Measurements from ENCODE around the gene DLL4.
A peak's percentile ranks its signal among the peaks of the same experiment; 100 is the strongest.

The DLL4 gene

GRCh38 chr15:40928821-40929659, at the start of gene DLL4:
Gene DLL4 (plus strand): TSS chr15:40929340. CDS start chr15:40929669, 329 bp downstream.
- DNase-seq, result peak; percentile 41

- DNase-seq, result no peak
Measured at GRCh38 chr15:40879609-40880008, 49.5 kb upstream of the DLL4 start.

DNA sequence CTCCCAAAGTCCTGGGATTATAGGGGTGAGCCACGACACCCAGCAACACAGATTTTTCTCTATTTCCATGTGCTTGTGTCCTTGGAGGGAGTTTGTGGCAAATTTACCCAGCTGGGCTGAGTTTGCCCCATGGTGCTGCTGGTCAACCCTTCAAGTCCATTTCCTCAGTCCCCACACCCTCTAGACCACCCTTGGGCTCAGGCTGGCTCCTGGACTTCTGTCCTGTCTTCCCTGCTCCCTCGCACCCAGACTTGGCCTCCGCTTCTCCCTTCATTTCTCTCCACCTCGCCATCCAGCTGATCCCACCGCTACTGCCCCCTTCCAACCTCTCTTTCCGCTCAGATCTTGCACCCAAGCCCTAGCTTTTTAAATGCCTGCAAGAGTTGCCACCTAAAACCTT, 47.8 kb upstream of the DLL4 start:
- no peak for DNase-seq

DNA sequence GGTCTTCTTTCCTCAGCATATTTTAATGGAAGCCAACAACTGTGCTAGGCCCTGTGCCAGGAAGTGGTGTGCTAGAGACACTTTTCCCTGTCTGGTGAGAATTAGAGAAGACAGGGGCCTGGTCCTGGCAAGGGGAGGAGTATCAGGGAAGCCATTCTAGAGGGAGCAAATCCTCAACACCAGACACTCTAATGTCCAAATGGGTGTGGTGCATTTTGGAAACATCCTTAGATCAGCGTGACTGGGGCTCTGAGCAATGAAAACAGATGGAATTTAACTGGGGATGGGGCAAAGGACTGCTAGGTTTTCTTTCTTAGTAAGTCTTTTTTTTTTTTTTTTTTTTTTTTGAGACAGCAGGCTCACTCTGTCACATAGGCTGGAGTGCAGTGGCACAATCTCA, 42.6 kb upstream of the DLL4 start:
- DNase-seq, result no peak

DNA sequence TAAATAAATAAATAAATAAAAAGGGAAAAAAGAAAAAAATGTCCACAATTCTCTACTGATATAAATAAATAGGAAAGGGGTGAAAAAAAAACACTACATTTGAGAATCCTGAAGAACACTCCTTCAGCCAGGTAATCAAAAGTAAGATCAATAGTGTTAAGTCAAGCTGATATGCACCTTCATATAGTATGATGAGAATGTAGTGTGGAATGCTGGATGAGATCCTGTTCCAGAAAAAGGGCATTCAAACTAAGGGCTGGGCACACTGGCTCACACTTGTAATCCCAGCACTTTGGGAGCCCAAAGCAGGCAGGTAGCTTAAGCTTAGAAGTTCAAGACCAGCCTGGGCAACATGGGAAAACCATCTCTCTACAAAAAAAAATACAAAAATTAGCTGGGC, 40.0 kb upstream of the DLL4 start:
- no peak for DNase-seq

DNA sequence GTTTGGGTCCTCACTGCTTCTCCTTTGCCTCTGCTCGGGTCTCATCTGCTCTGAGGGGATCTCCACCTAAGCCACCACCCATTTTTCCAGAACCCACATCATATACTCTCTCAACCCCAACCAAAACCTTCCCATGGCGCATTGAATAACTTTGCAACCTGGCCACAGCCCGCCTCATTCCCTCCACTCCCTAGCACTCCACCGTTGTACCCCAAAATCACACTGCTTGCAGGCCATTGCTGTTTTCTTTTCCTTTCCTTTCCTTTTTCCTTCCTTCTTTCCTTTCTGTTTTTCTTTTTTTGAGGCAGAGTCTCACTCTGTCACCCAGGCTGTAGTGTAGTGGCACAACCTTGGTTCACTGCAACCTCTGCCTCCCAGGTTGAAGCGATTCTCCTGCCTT, 38.0 kb upstream of the DLL4 start:
- DNase-seq, result no peak

DNA sequence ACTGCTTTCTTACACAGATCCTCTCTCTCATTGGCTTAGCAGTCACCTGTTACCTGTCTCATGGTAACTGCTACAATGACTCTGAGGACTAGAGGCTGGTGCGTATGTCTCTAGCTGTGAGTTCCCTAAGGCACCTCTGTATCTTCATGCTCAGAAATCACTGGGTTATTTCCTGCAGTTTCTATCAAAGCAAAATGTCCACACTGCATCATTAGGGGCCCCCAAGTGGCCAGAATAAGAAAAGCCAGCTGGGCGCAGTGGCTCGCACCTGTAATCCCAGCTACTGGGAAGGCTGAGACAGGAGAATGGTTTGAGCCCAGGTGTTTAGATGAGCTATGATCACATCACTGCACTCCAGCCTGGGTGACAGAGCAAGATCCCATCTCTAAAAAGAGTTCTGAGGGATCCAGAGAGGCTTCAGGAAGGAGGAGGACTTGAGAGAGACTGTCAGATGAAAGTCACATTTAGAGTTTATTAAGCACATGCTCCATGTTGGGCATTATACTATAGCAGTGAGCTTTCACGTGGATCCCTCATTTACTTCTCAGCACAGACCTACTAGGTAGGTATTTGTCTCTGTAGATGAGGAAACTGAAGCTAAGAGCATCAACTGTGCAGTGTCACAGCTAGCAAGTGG, 37.2 kb upstream of the DLL4 start:
- no peak for DNase-seq

- no peak for DNase-seq
Measured at GRCh38 chr15:40892447-40893012, 36.6 kb upstream of the DLL4 start.

GRCh38 chr15:40893019-40893670, 36.0 kb upstream of the DLL4 start:
- DNase-seq, result no peak

- DNase-seq, result peak; percentile 98
Measured at GRCh38 chr15:40893733-40894680, 35.1 kb upstream of the DLL4 start, which contains the start of gene VPS18. Gene VPS18 (plus strand): TSS chr15:40894450. CDS start chr15:40894769, 319 bp downstream.

DNA sequence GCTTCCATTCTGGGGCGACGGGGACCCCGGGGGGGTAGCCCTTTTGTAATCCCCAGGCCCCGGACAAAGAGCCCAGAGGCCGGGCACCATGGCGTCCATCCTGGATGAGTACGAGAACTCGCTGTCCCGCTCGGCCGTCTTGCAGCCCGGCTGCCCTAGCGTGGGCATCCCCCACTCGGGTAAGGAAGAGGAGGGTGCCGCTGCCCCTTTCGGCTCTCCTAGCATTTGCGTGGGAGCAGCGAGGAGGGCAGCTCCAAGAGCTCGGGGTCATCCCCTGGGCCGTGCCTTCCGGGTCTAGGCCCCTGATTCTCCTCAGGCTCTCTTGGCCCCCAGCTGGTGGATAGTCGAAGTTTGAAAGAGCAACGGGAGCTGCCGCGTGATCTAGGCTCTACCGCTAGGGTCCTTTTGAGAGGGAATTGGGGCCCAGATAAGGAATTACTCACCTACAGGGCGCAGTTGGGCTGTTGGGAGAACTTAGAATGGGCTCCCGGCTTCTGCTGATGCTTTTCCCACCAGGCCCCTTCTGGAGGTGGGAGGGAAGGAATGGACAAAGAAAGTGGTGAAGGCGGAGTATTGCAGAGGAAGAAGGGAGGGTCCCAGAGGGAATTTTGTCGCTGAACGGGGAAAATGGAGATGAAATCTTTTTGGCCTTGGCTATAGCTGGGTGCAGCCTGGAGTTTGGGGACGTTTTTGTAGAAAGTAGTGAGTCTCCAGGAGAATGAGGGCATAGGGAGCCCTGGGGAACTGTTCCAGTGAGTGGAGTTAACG, 34.3 kb upstream of the DLL4 start:
- DNase-seq, result peak; percentile 65

DNA sequence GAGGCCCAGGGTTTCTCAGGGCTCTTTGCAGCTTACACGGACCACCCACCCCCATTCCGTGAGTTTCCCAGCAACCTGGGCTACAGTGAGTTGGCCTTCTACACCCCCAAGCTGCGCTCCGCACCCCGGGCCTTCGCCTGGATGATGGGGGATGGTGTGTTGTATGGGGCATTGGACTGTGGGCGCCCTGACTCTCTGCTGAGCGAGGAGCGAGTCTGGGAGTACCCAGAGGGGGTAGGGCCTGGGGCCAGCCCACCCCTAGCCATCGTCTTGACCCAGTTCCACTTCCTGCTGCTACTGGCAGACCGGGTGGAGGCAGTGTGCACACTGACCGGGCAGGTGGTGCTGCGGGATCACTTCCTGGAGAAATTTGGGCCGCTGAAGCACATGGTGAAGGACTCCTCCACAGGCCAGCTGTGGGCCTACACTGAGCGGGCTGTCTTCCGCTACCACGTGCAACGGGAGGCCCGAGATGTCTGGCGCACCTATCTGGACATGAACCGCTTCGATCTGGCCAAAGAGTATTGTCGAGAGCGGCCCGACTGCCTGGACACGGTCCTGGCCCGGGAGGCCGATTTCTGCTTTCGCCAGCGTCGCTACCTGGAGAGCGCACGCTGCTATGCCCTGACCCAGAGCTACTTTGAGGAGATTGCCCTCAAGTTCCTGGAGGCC, 29.5 kb upstream of the DLL4 start:
- DNase-seq, result no peak

DNA sequence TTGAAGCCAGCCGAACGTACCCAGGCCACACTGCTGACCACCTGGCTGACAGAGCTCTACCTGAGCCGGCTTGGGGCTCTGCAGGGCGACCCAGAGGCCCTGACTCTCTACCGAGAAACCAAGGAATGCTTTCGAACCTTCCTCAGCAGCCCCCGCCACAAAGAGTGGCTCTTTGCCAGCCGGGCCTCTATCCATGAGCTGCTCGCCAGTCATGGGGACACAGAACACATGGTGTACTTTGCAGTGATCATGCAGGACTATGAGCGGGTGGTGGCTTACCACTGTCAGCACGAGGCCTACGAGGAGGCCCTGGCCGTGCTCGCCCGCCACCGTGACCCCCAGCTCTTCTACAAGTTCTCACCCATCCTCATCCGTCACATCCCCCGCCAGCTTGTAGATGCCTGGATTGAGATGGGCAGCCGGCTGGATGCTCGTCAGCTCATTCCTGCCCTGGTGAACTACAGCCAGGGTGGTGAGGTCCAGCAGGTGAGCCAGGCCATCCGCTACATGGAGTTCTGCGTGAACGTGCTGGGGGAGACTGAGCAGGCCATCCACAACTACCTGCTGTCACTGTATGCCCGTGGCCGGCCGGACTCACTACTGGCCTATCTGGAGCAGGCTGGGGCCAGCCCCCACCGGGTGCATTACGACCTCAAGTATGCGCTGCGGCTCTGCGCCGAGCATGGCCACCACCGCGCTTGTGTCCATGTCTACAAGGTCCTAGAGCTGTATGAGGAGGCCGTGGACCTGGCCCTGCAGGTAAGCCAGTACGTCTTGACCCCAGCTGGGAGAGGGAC, 28.7 kb upstream of the DLL4 start:
- DNase-seq, result no peak

GRCh38 chr15:40901053-40901443, 28.1 kb upstream of the DLL4 start:
- DNase-seq, result no peak

GRCh38 chr15:40902605-40903561, 26.3 kb upstream of the DLL4 start:
- DNase-seq, result no peak

GRCh38 chr15:40904552-40905201, 24.5 kb upstream of the DLL4 start:
- DNase-seq, result no peak

DNA sequence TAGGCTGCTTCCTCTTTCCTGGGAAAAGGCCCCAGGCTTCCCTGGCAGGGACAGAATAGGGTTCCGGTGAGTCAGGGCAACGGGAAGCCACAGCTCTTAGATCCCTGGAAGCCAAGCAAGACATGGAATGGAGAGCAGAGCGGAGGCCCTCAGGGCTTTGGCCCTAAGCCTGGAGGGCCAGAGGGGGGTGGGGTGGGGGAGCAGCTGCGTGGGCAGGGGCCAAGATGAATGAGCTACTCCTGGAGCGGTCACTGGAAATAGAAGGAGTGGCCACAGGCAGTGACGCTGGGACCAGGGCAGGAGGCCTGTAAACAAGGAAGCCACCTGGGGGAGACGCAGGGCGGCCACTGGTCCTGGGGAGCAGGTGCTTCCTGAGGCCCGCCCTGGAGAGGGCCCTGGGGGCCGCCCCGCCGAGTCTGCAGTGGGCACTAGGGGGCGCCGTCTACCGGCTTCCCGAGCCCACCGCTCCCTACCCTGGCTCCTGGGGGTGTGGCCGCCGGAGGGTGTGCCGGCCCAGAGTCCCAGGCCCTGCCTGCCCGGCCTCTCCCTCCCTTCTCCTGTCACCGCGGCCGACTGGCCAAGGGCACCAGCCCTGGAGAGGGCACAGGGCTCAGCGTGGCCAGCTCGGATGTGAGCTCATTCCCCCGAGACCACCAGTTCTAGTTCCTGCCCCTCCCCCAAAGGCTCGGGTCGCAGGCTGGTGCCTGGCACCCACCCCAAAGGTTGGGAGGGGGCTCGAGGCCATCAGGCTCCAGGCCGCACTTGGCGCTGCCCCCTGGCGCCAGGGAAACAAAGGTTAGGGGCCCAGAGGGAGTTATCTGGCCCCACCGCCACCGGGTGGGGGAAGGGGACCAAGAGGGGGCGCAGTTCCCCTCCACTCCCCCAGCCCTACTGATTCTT, 22.8 kb upstream of the DLL4 start:
- DNase-seq, result peak; percentile 67
